HEK293 (cell line): Measurements from ENCODE around the gene THBS2.

Source experiments
- CTCF ChIA-PET: fragments of 350-600 bp; formaldehyde crosslinking; extraction: SDS; loops from one replicate; lab custom pipeline; 2021; ENCODE audit warnings: antibody characterized with exemption; lab: Yijun Ruan, JAX
- POLR2A ChIA-PET: fragments of 300-600 bp; formaldehyde crosslinking; extraction: SDS; loops from one replicate; lab custom pipeline; 2020; ENCODE audit warnings: antibody characterized with exemption, inconsistent platforms; lab: Yijun Ruan, JAX
- H3K27ac ChIP-seq: fragments of 200-500 bp; sonication (Bioruptor generic); 2 replicates; pipeline ENCODE4 v1.5.1; 2014; ENCODE audit warnings: low read depth, low read length, control low read depth, inconsistent platforms; ENCODE audit errors: extremely low read depth
- H3K36me3 ChIP-seq, 2 experiments: fragments of 200-500 bp in 1 of 2; sonication (Bioruptor generic) in 1 of 2; 1 replicate in 1 of 2; 2 replicates in 1 of 2; pipeline ENCODE4 v1.5.1; 2014 to 2017; ENCODE audit warnings: inconsistent platforms in 2 of 2, low read length in 2 of 2; ENCODE audit not compliant: control insufficient read depth in 2 of 2, insufficient read depth in 1 of 2
- H3K4me1 ChIP-seq: fragments of 200-500 bp; sonication (Bioruptor generic); 2 replicates; pipeline ENCODE4 v1.5.1; 2014; ENCODE audit warnings: mild to moderate bottlenecking, low read length, inconsistent platforms; ENCODE audit not compliant: control insufficient read depth, insufficient read depth
- H3K4me3 ChIP-seq: 2 replicates; pipeline ENCODE4 v1.5.1; 2011; ENCODE audit warnings: low read depth, mild to moderate bottlenecking, control low read depth, low read length, moderate library complexity
- H3K9me3 ChIP-seq: fragments of 200-500 bp; sonication (Bioruptor generic); 2 replicates; pipeline ENCODE4 v1.5.1; 2014; ENCODE audit warnings: low read depth, low read length, inconsistent platforms; ENCODE audit not compliant: control insufficient read depth, insufficient read depth
- GLIS1 ChIP-seq: fragments of 450-650 bp; formaldehyde crosslinking; IDR thresholded peaks from 2 replicates; pipeline ENCODE4 v1.5.1; 2016; ENCODE audit warnings: missing biosample characterization, missing genetic modification characterization
- HOXD13 ChIP-seq: sonication (generic); formaldehyde crosslinking; IDR thresholded peaks from 2 replicates; pipeline ENCODE4 v1.8.0; 2022; ENCODE audit warnings: missing genetic modification reagents, borderline replicate concordance
- KLF1 ChIP-seq: fragments of 450-650 bp; formaldehyde crosslinking; IDR thresholded peaks from 2 replicates; pipeline ENCODE4 v1.5.1; 2016; ENCODE audit warnings: missing biosample characterization, missing genetic modification characterization
- WT1 ChIP-seq: fragments of 450-650 bp; formaldehyde crosslinking; IDR thresholded peaks from 2 replicates; pipeline ENCODE4 v1.5.1; 2016; ENCODE audit warnings: missing biosample characterization, missing genetic modification characterization
- ZBTB17 ChIP-seq: fragments of 450-650 bp; formaldehyde crosslinking; IDR thresholded peaks from 2 replicates; pipeline ENCODE4 v1.5.1; 2016; ENCODE audit warnings: missing biosample characterization, missing genetic modification characterization
- ZBTB7A ChIP-seq: fragments of 450-650 bp; formaldehyde crosslinking; IDR thresholded peaks from 2 replicates; pipeline ENCODE4 v1.5.1; 2016; ENCODE audit warnings: low read depth, missing biosample characterization, missing genetic modification characterization
- ZEB2 ChIP-seq: fragments of 450-650 bp; formaldehyde crosslinking; IDR thresholded peaks from 2 replicates; pipeline ENCODE4 v1.5.1; 2016; ENCODE audit warnings: missing biosample characterization, missing genetic modification characterization
- ZFHX2 ChIP-seq: fragments of 450-650 bp; formaldehyde crosslinking; conservative IDR thresholded peaks from 2 replicates; pipeline ENCODE4 v1.5.1; 2016; ENCODE audit warnings: missing biosample characterization, missing genetic modification characterization
- ZIC2 ChIP-seq: fragments of 450-650 bp; formaldehyde crosslinking; IDR thresholded peaks from 2 replicates; pipeline ENCODE4 v1.5.1; 2016; ENCODE audit warnings: missing biosample characterization, missing genetic modification characterization
- ZNF10 ChIP-seq: fragments of 450-650 bp; formaldehyde crosslinking; IDR thresholded peaks from 2 replicates; pipeline ENCODE4 v1.5.1; 2017; ENCODE audit warnings: missing biosample characterization, missing genetic modification characterization
- ZNF2 ChIP-seq: fragments of 450-650 bp; formaldehyde crosslinking; IDR thresholded peaks from 2 replicates; pipeline ENCODE4 v1.5.1; 2016; ENCODE audit warnings: missing biosample characterization, missing genetic modification characterization
- ZNF335 ChIP-seq: fragments of 450-650 bp; formaldehyde crosslinking; conservative IDR thresholded peaks from 2 replicates; pipeline ENCODE4 v1.5.1; 2016; ENCODE audit warnings: missing biosample characterization, missing genetic modification characterization
- ZNF433 ChIP-seq: fragments of 450-650 bp; formaldehyde crosslinking; IDR thresholded peaks from 2 replicates; pipeline ENCODE4 v1.5.1; 2016; ENCODE audit warnings: missing biosample characterization, missing genetic modification characterization, low read depth
- ZNF501 ChIP-seq: fragments of 450-650 bp; formaldehyde crosslinking; IDR thresholded peaks from 2 replicates; pipeline ENCODE4 v1.5.1; 2016; ENCODE audit warnings: missing biosample characterization, missing genetic modification characterization
- ZNF785 ChIP-seq: fragments of 450-650 bp; formaldehyde crosslinking; IDR thresholded peaks from 2 replicates; pipeline ENCODE4 v1.5.1; 2016; ENCODE audit warnings: missing biosample characterization, missing genetic modification characterization
- TF ChIP-seq, protein P1 (sequence below): fragments of 450-650 bp; formaldehyde crosslinking; IDR thresholded peaks from 2 replicates; pipeline ENCODE4 v1.5.1; 2016; ENCODE audit warnings: missing biosample characterization, missing genetic modification characterization
- TF ChIP-seq, protein P2 (sequence below): fragments of 450-650 bp; formaldehyde crosslinking; IDR thresholded peaks from 2 replicates; pipeline ENCODE4 v1.5.1; 2016; ENCODE audit warnings: missing biosample characterization, missing genetic modification characterization, low read depth
- TF ChIP-seq, protein P3 (sequence below): fragments of 450-650 bp; formaldehyde crosslinking; IDR thresholded peaks from 2 replicates; pipeline ENCODE4 v1.5.1; 2016; ENCODE audit warnings: missing biosample characterization, missing genetic modification characterization

The THBS2 gene

DNA sequence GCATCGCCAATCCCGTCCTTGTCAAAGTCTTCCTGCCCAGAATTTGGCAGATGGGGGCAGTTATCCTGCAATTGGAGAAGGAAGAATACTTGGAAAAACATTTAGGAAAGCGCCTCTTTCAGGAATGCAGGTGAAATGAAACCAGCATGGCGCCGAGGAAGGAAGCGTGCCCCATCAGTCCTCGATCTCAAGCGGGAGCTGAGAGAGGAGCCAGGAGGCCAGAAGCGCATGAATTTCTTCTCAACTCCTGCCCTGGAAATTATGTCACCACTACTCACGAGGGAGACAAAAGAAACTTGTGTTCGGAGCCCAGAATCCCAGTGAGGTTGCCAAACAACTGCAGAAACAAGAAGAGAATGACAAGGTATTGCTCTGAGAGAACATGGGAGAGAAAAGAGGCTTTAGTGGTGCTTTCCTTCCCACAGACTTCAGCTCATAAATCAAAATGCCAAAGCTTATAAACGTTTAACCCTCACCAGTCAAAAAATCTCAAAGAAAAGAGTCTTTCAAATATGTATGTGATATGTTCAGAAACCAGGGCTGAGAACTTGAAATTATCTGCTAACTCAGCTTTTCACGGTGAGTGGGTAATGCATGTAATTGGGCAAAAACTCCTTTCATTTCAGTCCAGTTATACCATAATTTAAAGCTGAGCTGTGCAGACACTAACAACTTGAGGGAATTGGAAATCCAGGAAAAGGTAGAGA is 23.9 kb downstream of the THBS2 start (continued):
- TF ChIP-seq, protein P1, sequence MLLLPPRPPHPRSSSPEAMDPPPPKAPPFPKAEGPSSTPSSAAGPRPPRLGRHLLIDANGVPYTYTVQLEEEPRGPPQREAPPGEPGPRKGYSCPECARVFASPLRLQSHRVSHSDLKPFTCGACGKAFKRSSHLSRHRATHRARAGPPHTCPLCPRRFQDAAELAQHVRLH (tag by site-specific recombination) = no peak
- TF ChIP-seq ZEB2 (tag by site-specific recombination) (no peak), KLF1 (tag by site-specific recombination) (no peak), ZFHX2 (no peak), ZIC2 (tag by site-specific recombination) (no peak), HOXD13 (CRISPR knock-in tag) (no peak)
- TF ChIP-seq, protein P2, sequence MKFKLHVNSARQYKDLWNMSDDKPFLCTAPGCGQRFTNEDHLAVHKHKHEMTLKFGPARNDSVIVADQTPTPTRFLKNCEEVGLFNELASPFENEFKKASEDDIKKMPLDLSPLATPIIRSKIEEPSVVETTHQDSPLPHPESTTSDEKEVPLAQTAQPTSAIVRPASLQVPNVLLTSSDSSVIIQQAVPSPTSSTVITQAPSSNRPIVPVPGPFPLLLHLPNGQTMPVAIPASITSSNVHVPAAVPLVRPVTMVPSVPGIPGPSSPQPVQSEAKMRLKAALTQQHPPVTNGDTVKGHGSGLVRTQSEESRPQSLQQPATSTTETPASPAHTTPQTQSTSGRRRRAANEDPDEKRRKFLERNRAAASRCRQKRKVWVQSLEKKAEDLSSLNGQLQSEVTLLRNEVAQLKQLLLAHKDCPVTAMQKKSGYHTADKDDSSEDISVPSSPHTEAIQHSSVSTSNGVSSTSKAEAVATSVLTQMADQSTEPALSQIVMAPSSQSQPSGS (tag by site-specific recombination) = no peak

DNA sequence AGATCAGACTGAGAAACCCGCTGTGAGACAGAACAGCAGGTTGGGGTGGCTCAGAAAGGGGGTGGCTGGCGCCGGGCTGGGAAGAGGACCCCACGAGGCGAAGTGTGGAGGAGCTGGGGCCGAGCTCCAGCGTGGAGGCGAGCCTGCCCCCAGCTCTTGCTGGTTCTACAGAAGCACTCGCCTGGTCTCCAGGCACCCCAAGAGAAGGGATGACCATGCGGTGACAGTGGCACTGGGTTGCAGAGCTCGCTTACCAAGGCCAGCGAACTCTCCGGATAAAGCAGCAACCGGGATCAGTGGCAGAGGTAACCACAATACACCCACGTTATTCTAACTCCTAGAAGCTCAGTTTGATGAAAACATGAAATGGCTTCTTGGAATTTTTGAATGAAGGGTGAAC is 26.5 kb downstream of the THBS2 start:
- Histone ChIP-seq H3K36me3 (no peaks in the 10 kb centered on the region), H3K4me3 (no peak overlapping the region), H3K4me1 (no peaks in the 10 kb centered on the region), H3K9me3 (no peaks in the 10 kb centered on the region), H3K27ac (no peak overlapping the region)
- ChIA-PET POLR2A (no interaction called here), CTCF (interaction anchor here (0.6 to 1.0 kb wide), 2 partner anchors 99 to 163 kb away, joined by 3 read pairs; no protein-coding TSS in a partner anchor)
- TF ChIP-seq ZNF2 = no peak
- no peak for TF ChIP-seq ZNF785 (tag by site-specific recombination)
- no peak for TF ChIP-seq WT1 (tag by site-specific recombination)
- no peak for TF ChIP-seq ZNF335 (tag by site-specific recombination)
- no peak for TF ChIP-seq GLIS1 (tag by site-specific recombination)
- no peak for TF ChIP-seq ZNF501 (tag by site-specific recombination)
- no peak for TF ChIP-seq ZBTB7A (tag by site-specific recombination)

DNA sequence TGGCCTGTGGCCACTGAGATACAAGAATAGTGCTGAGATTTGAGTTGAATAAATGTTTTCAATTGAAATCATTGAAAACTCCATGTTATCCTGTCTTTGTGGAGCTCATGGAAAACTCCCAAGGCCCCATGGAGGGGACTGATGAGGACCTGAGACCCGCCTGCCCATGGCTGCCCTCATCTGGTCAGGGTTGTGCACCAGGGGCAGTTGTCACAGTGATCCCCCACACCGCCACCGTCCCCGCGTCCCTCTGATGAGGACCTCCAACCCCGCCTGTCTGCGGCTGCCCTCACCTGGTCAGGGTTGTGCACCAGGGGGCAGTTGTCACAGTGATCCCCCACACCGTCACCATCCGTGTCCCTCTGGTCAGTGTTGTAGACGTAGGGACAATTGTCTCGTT is 27.8 kb downstream of the THBS2 start:
- CTCF ChIA-PET = no interaction called here
- no peak overlapping the region for H3K4me3 ChIP-seq
- TF ChIP-seq ZNF433 (tag by site-specific recombination) (no peak), ZBTB17 (tag by site-specific recombination) (no peak)
- H3K4me1 ChIP-seq = no peaks in the 10 kb centered on the region
- POLR2A ChIA-PET = no interaction called here
- H3K9me3 ChIP-seq = no peaks in the 10 kb centered on the region
- H3K36me3 ChIP-seq = no peaks in the 10 kb centered on the region
- no peak overlapping the region for H3K27ac ChIP-seq

DNA sequence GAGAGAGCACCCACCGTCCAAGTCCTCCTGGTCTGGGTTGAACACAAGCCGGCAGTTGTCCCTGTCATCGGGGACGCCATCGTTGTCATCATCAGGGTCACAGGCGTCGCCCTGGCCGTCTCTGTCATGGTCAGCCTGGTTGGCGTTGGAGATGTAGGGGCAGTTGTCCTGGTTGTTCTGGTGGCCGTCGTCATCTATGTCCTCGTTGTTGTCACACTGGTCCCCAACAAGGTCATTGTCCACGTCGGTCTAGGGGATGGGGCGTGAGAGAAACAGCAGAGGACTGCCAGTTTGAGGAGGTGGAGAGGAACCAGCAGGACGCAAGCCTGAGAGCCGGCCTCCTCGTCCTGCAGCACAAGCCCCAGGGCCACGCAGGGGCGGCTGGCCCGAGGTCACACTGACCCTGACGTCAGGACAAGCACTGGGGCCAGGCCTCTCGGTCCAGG is 28.5 kb downstream of the THBS2 start:
- Histone ChIP-seq H3K36me3 (no peaks in the 10 kb centered on the region), H3K4me3 (no peak overlapping the region), H3K9me3 (no peaks in the 10 kb centered on the region), H3K4me1 (no peaks in the 10 kb centered on the region), H3K27ac (no peak overlapping the region)
- POLR2A ChIA-PET = no interaction called here
- TF ChIP-seq GLIS1 (tag by site-specific recombination) (no peak), ZNF10 (no peak)
- TF ChIP-seq, protein P3, sequence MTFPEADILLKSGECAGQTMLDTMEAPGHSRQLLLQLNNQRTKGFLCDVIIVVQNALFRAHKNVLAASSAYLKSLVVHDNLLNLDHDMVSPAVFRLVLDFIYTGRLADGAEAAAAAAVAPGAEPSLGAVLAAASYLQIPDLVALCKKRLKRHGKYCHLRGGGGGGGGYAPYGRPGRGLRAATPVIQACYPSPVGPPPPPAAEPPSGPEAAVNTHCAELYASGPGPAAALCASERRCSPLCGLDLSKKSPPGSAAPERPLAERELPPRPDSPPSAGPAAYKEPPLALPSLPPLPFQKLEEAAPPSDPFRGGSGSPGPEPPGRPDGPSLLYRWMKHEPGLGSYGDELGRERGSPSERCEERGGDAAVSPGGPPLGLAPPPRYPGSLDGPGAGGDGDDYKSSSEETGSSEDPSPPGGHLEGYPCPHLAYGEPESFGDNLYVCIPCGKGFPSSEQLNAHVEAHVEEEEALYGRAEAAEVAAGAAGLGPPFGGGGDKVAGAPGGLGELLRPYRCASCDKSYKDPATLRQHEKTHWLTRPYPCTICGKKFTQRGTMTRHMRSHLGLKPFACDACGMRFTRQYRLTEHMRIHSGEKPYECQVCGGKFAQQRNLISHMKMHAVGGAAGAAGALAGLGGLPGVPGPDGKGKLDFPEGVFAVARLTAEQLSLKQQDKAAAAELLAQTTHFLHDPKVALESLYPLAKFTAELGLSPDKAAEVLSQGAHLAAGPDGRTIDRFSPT (tag by site-specific recombination) = no peak
- TF ChIP-seq, all 188 proteins: peak for 0
- CTCF ChIA-PET = no interaction called here
